ENCODE measurements around the gene DNM2.
"Not testable (repeated sequence)": the region's sequence is repeated elsewhere in the genome, so short reads cannot be mapped to it uniquely, and the experiment has no call there.

The DNM2 gene

GRCh38 chr19:10874024-10874423, 156.1 kb downstream of the DNM2 start:
- no peak overlapping the region for H3K4me3 ChIP-seq (ENCODE audit: low read depth, low read length)
- TF ChIP-seq MYC (IDR thresholded peaks at IDR 0.05; ENCODE audit: low read depth, low read length) (no peak), CTCF (IDR thresholded peaks at IDR 0.05; ENCODE audit: low read depth, low read length) (no peak), MAX (IDR thresholded peaks at IDR 0.05; ENCODE audit: low read depth, low read length) (no peak), POLR2A (IDR thresholded peaks at IDR 0.05; ENCODE audit: extremely low read depth, insufficient read length) (no peak)
- DNase-seq (ENCODE audit: low read depth) = no peak

- DNase-seq (ENCODE audit: low read depth) = no peak
- TF ChIP-seq MYC (IDR thresholded peaks at IDR 0.05; ENCODE audit: low read depth, low read length) (no peak), POLR2A (IDR thresholded peaks at IDR 0.05; ENCODE audit: extremely low read depth, insufficient read length) (no peak), CTCF (IDR thresholded peaks at IDR 0.05; ENCODE audit: low read depth, low read length) (no peak), MAX (IDR thresholded peaks at IDR 0.05; ENCODE audit: low read depth, low read length) (no peak)
These were observed 158.8 kb downstream of the DNM2 start for GRCh38 chr19:10876459-10877240.

GRCh38 chr19:10877608-10878007, 159.7 kb downstream of the DNM2 start:
- H3K4me3 ChIP-seq (ENCODE audit: low read depth, low read length); DNase-seq (ENCODE audit: low read depth): not testable (repeated sequence)

More at GRCh38 chr19:10876459-10877240, 158.8 kb downstream of the DNM2 start:
- H3K4me3 ChIP-seq (ENCODE audit: low read depth, low read length) = no peak overlapping the region

GRCh38 chr19:10878253-10878652, 160.4 kb downstream of the DNM2 start:
- DNase-seq (ENCODE audit: low read depth) = no peak
- no peak overlapping the region for H3K4me3 ChIP-seq (ENCODE audit: low read depth, low read length)
- TF ChIP-seq MYC (IDR thresholded peaks at IDR 0.05; ENCODE audit: low read depth, low read length) (no peak), MAX (IDR thresholded peaks at IDR 0.05; ENCODE audit: low read depth, low read length) (no peak), POLR2A (IDR thresholded peaks at IDR 0.05; ENCODE audit: extremely low read depth, insufficient read length) (no peak)
